OCI-LY7 (cell line): Measurements from ENCODE around the gene KLLN. TPM values are rescaled to one million over a fixed set of nuclear protein-coding genes. Genes with fewer than 3 reads are reported as not detected.
"Not testable (repeated sequence)": the region's sequence is repeated elsewhere in the genome, so short reads cannot be mapped to it uniquely, and the experiment has no call there.

Source experiments
- BruUV-seq: library from RNA; stranded (reverse); fragments of 400-500 nt; replicated peaks from 2 replicates; lab custom pipeline; 2021; lab: Mats Ljungman, UMichigan
- CTCF ChIA-PET: fragments of 300-600 bp; sonication (Branson Sonifier 250); formaldehyde crosslinking; loops from one replicate; lab custom pipeline; 2022; ENCODE audit warnings: antibody characterized with exemption; ENCODE audit not compliant: unreplicated experiment; lab: Charles Lee
- POLR2A ChIA-PET: fragments of 300-600 bp; sonication (Branson Sonifier 250); formaldehyde crosslinking; loops from one replicate; lab custom pipeline; 2022; ENCODE audit warnings: antibody characterized with exemption; lab: Charles Lee
- DNase-seq: peaks from one replicate; pipeline ENCODE4 v3.0.0-alpha.2; 2015; ENCODE audit warnings: low spot score
- H2AFZ ChIP-seq: fragments of 200-600 bp; sonication (generic), shearing (Covaris generic); 2 replicates; pipeline ENCODE4 v1.6.1; 2014; ENCODE audit warnings: mild to moderate bottlenecking, antibody characterized with exemption, low read length, moderate library complexity
- H3K27ac ChIP-seq: fragments of 200-600 bp; sonication (generic); 2 replicates; pipeline ENCODE4 v1.5.1; 2014; ENCODE audit warnings: mixed run types, low read depth, mild to moderate bottlenecking, moderate library complexity, low read length, inconsistent platforms; ENCODE audit not compliant: poor library complexity, severe bottlenecking
- H3K36me3 ChIP-seq: fragments of 200-600 bp; sonication (generic); 2 replicates; pipeline ENCODE4 v1.6.1; 2014; ENCODE audit warnings: mild to moderate bottlenecking, antibody characterized with exemption, low read length, moderate library complexity, mixed read lengths; ENCODE audit not compliant: insufficient read depth
- H3K4me1 ChIP-seq: fragments of 200-600 bp; sonication (generic); 2 replicates; pipeline ENCODE4 v1.5.1; 2014; ENCODE audit warnings: mild to moderate bottlenecking, low read length; ENCODE audit not compliant: insufficient read depth, poor library complexity, severe bottlenecking
- H3K4me2 ChIP-seq: fragments of 200-600 bp; sonication (generic); 2 replicates; pipeline ENCODE4 v1.6.1; 2014; ENCODE audit warnings: mild to moderate bottlenecking, low read length
- H3K4me3 ChIP-seq: fragments of 200-600 bp; sonication (generic); 2 replicates; pipeline ENCODE4 v1.5.1; 2014; ENCODE audit warnings: mild to moderate bottlenecking, low read depth, low read length; ENCODE audit not compliant: poor library complexity, severe bottlenecking
- H3K79me2 ChIP-seq: fragments of 200-600 bp; sonication (generic); 2 replicates; pipeline ENCODE4 v1.6.1; 2016; ENCODE audit warnings: low read depth, mild to moderate bottlenecking, low read length, moderate library complexity, mixed read lengths; ENCODE audit not compliant: insufficient read depth
- H3K9me2 ChIP-seq: fragments of 200-600 bp; sonication (generic); 2 replicates; pipeline ENCODE4 v1.6.1; 2016; ENCODE audit warnings: mild to moderate bottlenecking, low read length, mixed read lengths; ENCODE audit not compliant: insufficient read depth
- H3K9me3 ChIP-seq: fragments of 200-600 bp; sonication (generic); 2 replicates; pipeline ENCODE4 v1.6.1; 2014; ENCODE audit warnings: mild to moderate bottlenecking, mixed run types, low read length, mixed read lengths
- H4K20me1 ChIP-seq: fragments of 200-600 bp; sonication (generic); 2 replicates; pipeline ENCODE4 v1.6.1; 2014; ENCODE audit warnings: mild to moderate bottlenecking, antibody characterized with exemption, low read length, moderate library complexity, mixed read lengths; ENCODE audit not compliant: insufficient read depth
- CTCF ChIP-seq: fragments of 200-600 bp; sonication (generic); conservative IDR thresholded peaks from 2 replicates; pipeline ENCODE4 v1.5.1; 2014; ENCODE audit warnings: mild to moderate bottlenecking, antibody characterized with exemption, low read length, moderate library complexity, mixed read lengths
- EZH2phosphoT487 ChIP-seq: fragments of 200-600 bp; sonication (generic); IDR thresholded peaks from 2 replicates; pipeline ENCODE4 v1.6.1; 2018; ENCODE audit warnings: low read depth, borderline replicate concordance, mild to moderate bottlenecking, mixed run types, antibody characterized with exemption, low read length, moderate library complexity, mixed read lengths
- intact Hi-C: fragments of 100-400 bp; cut with micrococcal nuclease; formaldehyde crosslinking; loops from one replicate; pipeline ENCODE4 v1.10.0; 2022; ENCODE audit not compliant: unreplicated experiment
- total RNA-seq, 2 experiments: library from RNA; depleted of rRNA in 1 of 2; stranded (reverse); fragments of >200 nt in 1 of 2; shearing (Covaris generic) in 1 of 2; gene quantifications; 2 replicates each; pipeline ENCODE4 v1.2.3, GENCODE V29; 2014 to 2022

KLLN gene
- total RNA-seq, 2 experiments from 2014 or later, result 3.8 to 5.5 TPM

- H3K36me3 ChIP-seq, intact Hi-C loops, H2AFZ ChIP-seq, H3K79me2 ChIP-seq, H3K4me2 ChIP-seq, H3K9me3 ChIP-seq, BruUV-seq, CTCF ChIA-PET, H3K4me3 ChIP-seq, H3K4me1 ChIP-seq, H3K9me2 ChIP-seq, DNase-seq, H4K20me1 ChIP-seq, H3K27ac ChIP-seq: not testable (repeated sequence)
- POLR2A ChIA-PET, result interaction anchor here (0.6 to 2.3 kb wide), 7 partner anchors 10 to 722 kb away, joined by 3 to 18 read pairs (median 4); partner anchors contain the start of gene ATAD1
Measured at GRCh38 chr10:87829051-87829450, 34.3 kb downstream of the KLLN start.

- no peaks in the 10 kb centered on the region for H3K36me3 ChIP-seq
- intact Hi-C loops, result no loop called here
- H3K9me3 ChIP-seq, result no peaks in the 10 kb centered on the region
- no peaks in the 10 kb centered on the region for H4K20me1 ChIP-seq
- DNase-seq, result no peak
- H3K4me2 ChIP-seq, result no peak overlapping the region
- no peaks in the 10 kb centered on the region for H3K9me2 ChIP-seq
- ChIA-PET POLR2A (interaction anchor here (0.6 to 2.3 kb wide), 5 partner anchors 9 to 1101 kb away, joined by 3 to 18 read pairs (median 4); partner anchors contain the start of gene ATAD1), CTCF (no interaction called here)
- no peak overlapping the region for H3K27ac ChIP-seq
- no peak overlapping the region for H3K4me3 ChIP-seq
- no peaks in the 10 kb centered on the region for H3K4me1 ChIP-seq
- no peaks in the 10 kb centered on the region for H3K79me2 ChIP-seq
- TF ChIP-seq EZH2phosphoT487 (no peak), CTCF (no peak)
- no peak overlapping the region for H2AFZ ChIP-seq
- no TSS peak for BruUV-seq
Measured at GRCh38 chr10:87827681-87828080, 35.7 kb downstream of the KLLN start.

GRCh38 chr10:87826653-87827052 is 36.7 kb downstream of the KLLN start:
- Histone ChIP-seq H3K4me2 (no peak overlapping the region), H2AFZ (no peak overlapping the region), H3K27ac (no peak overlapping the region), H3K4me1 (no peaks in the 10 kb centered on the region), H4K20me1 (no peaks in the 10 kb centered on the region), H3K36me3 (no peaks in the 10 kb centered on the region), H3K4me3 (no peak overlapping the region), H3K79me2 (no peaks in the 10 kb centered on the region), H3K9me2 (no peaks in the 10 kb centered on the region), H3K9me3 (no peaks in the 10 kb centered on the region)
- no TSS peak for BruUV-seq
- DNase-seq, result no peak
- TF ChIP-seq CTCF, result no peak
- no peak for TF ChIP-seq EZH2phosphoT487
- intact Hi-C loops, result no loop called here
- CTCF ChIA-PET, result no interaction called here
- POLR2A ChIA-PET, result interaction anchor here (0.5 to 1.0 kb wide), 3 partner anchors 58 to 497 kb away, joined by 3 to 5 read pairs (median 4); no protein-coding TSS in a partner anchor
